Measurements from ENCODE around the gene MCCD1.

GRCh38 chr6:31546958-31547726 is 18.4 kb downstream of the MCCD1 start, which contains the start of gene NFKBIL1:
- TF ChIP-seq POLR2AphosphoS5 (IDR thresholded peaks at IDR 0.05; ENCODE audit: low read depth, low read length) (peak; percentile 49; the same call in 1 of the 2 replicates), POLR2A (IDR thresholded peaks at IDR 0.05; ENCODE audit: low read depth, low read length) (0 out of 2 replicates have a peak, but pooled peaks have one; percentile 39), TAF1 (IDR thresholded peaks at IDR 0.05; ENCODE audit: low read depth, low read length) (peak; percentile 30; the same call in 1 of the 2 replicates), POU2F2 (IDR thresholded peaks at IDR 0.05; ENCODE audit: low read depth, low read length) (peak; percentile 34; the same call in 1 of the 2 replicates)
